GM10847 (cell line): Measurements from ENCODE around the gene RAB11FIP4.
A peak's percentile ranks its signal among the peaks of the same experiment; 100 is the strongest.

Experiments
- POLR2A ChIP-seq: IDR thresholded peaks from 2 replicates; pipeline ENCODE4 v1.6.1; 2011; ENCODE audit not compliant: insufficient read length; ENCODE audit errors: extremely low read depth

Gene RAB11FIP4

DNA sequence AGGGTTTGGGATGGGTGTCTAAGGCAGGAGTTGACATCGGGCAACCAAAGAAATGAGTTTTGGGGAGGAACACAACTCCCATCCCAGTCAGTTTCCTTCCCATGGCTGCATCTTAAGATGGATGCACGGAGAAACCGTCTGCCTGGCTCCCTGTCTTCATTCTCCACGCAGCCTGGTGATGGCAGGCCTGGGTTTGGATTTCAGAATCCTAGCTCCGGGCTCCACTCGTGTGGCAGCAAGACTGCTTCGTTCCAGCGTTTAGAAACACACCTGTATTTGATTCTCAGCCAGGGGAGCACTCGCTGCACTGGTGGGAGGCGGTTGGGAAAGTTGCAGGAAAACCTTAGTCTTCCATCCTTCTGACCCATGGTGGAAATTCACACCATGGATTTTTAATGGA, 141.1 kb downstream of the RAB11FIP4 start:
- no peak for TF ChIP-seq POLR2A

DNA sequence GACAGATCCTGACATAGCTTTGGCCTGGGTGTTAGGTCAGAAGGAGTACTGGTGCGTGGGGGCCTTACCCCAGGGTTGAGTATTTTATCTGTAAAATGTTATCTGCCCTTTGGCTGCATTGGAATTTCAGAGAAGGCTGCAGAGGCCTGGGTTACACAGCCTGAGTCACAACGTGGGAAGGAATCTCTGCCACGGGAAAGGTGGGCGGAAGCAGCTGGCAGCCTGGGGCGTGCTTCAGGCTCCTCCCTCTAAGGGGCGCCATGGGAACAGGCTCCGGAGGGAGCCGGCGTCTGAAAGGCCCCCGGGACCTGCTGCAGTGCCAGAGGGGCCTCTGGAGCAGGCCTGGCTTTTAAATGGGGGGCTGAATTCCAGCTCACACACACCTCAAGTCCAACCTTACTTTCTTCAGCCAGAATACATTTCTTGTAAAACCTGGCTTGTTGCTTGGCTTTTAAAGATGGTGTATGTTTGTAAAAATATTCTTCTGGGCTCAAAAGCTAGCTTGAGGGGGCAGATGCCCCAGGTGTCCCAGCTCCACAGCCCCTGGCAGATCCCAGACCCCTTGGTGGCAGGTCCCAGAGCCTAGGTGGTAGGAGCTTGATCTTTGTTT, 142.2 kb downstream of the RAB11FIP4 start:
- no peak for TF ChIP-seq POLR2A

DNA sequence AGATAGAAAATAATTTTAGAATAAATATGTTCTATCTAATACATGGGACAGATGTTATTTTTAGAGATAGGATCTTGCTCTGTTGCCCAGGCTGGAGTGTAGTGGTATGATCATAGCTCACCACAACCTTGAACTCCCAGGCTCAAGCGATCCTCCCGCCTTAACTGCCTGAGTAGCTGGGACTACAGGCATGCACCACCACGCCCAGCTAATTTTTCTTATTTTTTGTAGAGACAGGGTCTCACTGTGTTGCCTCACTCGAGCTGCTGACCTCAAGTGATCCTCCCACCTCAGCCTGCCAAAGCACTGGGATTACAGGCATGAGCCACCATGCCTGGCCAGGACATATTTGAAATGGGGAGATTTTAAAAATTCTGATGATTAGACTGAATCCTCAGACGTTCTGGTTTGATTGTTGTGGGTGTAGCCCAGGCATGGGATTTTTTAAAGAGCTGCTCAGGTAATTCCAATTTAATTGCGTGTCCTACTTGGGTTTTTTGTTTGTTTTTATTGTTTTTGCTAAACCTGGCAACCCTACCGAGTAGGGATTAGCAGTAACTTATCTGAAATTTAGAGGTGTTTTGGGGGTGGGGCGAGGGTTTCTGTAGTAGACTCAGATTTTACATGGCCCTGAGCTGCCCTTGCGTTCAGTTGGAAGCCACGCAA, 142.9 kb downstream of the RAB11FIP4 start:
- TF ChIP-seq POLR2A: no peak

DNA sequence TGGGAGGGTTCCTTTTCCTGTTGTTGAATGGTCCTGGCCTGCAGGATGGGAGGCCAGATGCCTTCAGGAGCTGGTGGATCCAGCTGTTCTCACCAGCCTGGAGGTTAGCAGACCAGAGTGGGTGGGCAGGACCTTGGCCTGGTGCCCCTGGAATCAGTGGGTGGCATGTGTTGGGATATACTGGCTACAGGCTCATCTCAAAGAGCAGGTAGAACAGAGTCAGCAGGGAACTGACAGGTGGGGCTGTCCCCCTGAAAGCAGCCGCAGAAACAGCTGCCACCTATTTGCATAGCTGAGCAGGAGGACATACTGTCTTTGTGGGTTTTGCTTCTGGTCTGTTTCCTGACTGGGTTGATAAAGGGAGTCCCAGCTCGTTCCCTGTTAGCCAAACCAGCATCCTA, 144.1 kb downstream of the RAB11FIP4 start:
- TF ChIP-seq POLR2A: no peak

DNA sequence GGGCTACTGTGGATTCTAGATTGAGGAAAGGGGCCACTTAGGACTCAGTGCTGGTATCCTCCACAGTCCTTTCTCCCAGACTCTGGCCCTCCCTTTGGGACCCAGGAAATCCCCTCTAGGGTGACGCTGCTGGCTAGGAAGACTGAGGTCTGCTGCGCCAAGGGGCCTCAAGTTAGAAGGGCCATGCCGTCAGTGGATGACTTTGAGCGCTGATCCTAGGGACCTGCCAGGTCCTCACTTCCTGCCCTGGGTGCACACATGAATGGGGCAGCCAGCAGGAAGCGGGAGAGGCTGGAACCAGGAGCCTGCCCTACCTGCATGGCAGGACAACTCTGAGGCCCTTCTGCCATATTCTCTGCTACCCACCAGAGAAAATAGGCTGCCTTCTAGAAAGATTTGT, 145.0 kb downstream of the RAB11FIP4 start:
- no peak for TF ChIP-seq POLR2A

DNA sequence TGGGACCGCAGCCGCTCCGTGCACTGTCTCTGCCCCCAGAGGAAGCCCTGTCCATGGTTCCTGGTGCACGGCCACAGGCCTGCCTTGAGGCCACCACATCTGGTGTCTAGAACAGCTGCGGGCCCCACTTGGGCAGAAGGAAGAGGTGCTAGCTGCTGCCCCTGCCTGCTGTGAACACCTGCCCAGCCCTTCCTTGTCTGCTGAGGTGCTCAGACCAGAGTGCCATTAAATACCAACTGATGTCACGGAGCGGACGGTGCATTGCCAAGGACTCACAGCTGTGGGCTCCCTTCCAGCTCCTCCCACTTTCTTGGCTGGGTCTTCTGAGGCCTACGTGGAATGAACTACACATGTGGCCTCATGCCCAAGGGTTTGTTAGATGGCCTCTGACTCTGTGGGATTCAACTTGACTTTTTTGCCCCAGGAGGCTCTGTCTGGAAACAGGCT, 146.1 kb downstream of the RAB11FIP4 start:
- TF ChIP-seq POLR2A: no peak

DNA sequence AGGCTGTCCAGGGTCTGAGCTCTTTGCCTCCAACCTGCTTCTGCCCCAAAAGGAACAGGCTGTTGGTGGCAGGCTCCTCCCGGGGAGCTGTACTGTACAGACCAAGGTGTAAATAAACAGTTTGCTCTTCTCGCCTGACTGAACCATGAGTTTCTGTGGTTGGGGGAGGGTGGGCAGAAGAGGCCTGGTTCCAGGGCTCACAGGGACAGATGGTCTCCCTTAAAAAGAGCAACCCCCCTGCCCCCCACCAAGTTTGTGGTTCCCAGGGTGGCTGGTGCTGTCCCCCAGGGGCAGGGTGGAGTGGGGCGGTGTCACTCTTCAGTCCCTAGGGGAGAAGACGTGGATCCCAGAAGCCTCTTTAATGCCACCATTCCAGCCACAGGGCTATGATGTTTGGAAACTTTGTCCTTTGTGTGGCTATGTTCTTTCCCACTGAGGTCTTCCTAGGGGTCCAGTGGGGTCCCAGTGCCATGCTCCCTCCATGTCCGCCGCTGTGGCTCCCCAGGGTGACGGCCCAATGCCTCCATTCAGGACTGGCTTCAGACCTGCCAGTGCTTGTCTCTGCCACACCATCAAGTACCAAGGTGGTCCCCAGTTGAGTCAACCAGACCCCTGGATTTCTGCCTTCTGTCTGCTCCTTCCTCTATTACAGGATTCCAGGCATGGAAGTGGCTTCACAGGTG, 146.7 kb downstream of the RAB11FIP4 start:
- no peak for TF ChIP-seq POLR2A

DNA sequence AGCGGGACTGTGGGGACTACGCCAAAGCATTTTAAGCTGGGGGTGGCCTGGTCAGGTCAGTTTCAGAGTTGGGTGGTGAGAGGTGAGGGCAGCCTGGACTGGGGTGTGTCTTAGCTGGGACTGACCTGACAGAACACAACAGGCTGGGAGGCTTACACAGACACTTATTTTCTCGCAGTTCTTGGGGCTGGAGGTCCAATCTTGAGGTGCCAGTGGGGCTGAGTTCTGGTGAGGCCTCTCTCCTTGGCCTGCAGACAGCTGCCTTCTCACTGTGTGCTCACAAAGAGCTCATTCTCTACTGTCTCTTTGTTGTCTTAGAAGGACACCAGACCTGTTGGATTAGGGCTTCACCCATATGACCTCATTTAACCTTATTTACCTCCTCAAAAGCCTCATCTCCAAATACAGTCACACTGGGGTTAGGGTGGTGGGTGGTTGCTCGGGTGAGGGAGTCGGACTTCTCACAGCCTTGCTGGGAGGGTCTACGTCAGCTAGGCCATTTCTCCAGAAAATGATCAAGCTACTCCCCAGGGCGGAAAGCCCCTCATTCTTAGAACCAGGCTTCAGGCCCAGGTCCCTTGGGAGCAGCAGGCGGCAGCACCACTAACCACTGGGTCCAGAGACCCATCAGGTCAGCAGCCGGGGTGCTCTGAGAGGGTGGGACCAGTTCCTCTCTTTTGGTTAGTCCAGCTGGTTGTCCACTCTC, 149.3 kb downstream of the RAB11FIP4 start:
- no peak for TF ChIP-seq POLR2A

DNA sequence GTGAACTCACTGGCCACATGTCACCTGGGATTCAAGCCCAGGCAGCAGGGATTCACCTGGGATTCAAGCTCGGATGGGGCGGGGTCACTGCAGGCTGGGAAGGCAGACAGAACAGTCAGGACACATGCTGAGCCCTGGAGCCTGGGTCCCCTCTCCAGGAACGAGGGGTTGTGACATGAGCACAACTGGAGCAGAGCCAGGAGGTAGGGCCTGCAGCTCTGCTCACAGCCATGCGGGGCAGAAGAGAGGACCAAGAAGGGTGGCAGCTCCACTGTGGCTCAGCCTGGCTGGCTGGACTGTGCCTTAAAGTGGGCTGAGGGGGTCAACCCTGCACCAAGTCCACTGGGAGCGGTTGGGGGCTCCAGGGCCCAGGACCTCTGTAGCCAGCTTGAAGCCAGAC, 150.1 kb downstream of the RAB11FIP4 start:
- no peak for TF ChIP-seq POLR2A

DNA sequence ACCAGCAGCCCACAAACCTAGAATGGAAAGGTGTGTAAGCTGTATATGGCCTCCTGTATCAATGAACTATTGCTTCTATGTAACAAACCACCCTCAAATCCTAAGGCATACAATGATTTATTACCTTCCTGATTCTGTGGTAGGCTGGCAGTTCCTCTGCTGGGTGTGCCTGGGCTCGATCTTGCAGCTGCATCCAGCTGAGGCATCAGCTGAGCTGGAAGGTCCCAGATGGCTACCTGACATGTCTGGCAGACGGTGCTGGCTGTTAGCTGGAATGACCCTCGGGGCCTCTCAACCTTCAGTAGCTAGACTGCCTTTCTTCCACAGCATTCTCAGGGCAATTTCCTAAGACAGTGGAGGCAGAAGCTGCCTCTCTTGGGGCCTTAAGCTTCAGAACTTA, 152.7 kb downstream of the RAB11FIP4 start:
- TF ChIP-seq POLR2A: no peak

DNA sequence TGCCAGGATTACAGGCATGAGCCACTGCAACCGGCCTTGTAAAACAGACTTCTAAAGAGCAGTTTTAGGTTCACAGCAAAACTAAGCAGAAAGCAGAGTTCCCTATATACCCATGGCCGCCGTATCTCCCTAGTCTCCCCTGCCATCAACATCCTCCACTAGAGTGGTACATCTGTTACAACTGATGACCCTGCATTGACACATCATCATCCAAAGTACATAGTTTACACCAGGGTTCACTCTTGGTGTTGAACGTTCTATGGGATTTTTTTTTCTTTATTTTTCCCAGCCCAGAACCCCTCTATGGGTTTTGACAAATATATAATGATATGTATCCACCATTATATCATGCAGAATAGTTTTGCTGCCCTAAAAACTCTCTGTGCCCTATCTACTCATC, 155.2 kb downstream of the RAB11FIP4 start:
- no peak for TF ChIP-seq POLR2A

DNA sequence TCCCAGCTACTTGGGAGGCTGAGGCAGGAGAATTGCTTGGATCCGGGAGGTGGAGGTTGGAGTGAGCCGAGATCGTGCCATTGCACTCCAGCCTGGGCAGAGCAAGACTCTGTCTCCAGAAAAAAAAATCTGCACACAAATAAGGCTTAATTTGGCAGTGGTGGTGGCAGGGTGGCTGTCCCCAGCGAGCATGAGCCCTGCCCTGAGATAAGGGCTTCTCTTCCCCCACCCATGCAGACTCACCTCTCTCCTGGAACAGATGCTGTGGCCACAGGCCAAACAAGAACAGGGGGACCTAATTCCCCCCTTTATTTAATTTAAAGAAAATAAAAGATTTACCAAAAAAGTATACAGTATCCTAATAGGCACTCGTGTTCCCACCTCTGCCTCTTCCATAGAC, 157.2 kb downstream of the RAB11FIP4 start:
- TF ChIP-seq POLR2A: no peak

DNA sequence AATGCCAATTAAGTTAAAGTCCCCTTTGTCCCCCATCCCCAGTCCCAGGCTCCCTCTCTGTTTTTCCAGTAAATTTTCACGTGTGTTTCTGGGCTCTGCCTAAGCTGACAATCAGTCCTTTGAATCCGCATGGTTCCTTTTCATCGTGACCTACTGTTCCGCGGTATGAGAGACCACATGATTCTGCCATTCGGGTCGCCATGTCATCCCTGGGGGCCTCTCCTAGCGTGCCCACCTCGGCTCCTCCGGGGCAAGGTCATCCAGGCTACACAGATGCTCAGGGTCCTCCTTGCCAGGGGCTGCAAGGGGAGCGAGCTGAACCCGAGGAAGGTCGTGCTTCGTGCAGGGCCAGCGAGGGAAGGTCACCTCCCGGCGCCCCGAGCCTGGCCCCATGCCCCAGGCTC, 157.6 kb downstream of the RAB11FIP4 start:
- no peak for TF ChIP-seq POLR2A

DNA sequence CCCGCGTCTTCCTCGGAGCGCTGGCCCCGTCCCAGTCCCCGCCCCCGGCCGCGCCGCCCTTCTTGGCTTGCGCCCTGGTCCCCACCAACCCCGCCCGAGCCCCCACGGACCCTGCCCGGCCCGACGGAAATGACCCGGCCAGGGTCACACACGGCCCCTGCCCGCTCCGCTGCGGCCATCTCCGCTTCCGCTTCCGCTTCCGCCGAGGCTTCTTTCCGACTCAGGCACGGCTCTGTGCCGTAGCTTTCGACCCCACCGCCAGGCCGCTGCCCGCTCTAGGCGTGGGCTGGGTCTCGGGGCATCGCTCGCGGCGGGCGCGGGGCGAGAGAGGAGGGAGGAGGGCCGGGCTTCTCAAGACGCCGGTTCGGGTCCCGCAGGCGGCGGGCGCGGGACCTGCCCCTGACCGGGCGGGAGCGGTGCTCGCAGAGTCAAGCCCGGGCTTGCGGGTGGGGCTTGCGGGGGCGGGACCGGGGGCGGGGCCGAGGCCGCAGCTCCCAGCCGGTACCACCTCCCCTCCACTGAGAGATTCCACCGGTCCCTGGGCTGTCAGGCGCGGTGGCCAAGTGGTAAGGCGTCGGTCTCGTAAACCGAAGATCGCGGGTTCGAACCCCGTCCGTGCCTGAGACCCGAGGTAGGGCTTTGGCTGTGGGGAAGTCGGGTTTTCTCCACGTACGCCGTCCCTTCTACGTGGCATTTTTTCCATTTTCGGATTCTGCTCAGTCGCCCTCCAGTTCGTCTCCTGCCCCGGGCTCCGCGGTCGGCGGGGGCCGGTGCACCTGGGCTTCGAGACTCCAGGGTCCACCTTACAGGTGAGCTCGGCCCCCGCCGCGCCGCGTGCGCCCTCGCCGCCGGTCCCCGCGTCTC, 158.3 kb downstream of the RAB11FIP4 start:
- peak; percentile 59 for TF ChIP-seq POLR2A
